Measurements from ENCODE around the gene KIR2DL3.

Gene KIR2DL3

DNA sequence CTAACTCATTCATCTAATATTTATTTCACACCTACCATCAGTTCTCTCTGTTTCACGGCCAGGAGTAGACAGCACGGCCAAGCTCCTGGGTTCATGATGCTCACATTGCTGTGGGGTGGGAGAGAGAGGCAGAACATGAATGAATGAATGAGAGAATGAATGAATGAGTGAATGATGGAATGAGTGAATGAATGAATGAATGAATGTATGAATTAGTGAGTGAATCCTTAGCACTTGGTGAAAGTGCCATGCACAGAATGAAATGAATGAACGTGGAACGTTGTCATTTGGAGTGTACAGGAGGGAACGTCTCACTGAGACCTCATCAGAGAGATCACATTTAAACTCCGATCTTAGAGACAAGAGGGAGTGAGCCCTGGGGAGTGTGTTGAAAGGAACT lies 53.2 kb downstream of the KIR2DL3 start:
- no peak for DNase-seq (ENCODE audit: low read depth in 2 of 2)

DNA sequence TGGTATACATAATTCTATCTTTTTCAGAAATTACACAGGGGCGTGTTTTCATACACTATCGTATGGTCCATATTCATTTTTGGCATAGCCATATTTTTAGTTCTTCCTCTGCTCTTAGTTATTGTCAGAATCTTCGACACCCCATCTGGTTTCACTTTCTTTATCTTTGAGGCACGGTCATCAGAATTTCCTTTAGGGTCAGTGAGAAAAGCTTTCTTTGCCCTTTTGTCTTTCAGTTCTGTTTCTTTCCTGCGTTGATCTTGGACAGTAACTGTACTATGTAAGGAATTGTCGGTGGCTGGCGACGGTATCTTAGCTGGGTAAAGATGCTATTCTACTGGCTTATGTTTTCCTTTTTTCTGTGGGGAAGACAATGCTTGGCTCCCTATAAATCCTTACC lies 54.5 kb downstream of the KIR2DL3 start:
- no peak for DNase-seq (ENCODE audit: low read depth in 2 of 2)

DNA sequence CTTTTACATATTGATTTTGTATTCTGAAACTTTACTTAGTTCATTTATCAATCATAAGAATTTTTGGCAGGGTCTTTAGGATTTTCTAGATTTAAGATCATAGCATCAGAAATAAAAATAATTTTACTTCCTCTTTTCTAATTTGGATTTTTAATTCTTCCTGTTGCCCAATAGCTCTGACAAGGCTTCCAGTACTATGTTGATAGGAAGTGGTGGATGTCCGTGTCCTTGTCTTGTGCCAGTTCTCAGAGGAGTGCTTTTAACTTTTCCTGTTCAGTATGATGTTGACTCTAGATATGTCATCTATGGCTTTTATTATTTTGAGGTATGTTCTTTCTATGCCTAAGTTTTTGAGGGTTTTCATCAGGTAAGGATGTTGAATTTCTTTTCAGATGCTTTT lies 57.4 kb downstream of the KIR2DL3 start:
- DNase-seq (ENCODE audit: low read depth in 2 of 2): no peak
